Panc1 (cell line): ENCODE measurements around the gene TLE3.

Experiments used
- TF ChIP-seq, protein P1 (sequence below): fragments of 450-650 bp; IDR thresholded peaks from 2 replicates; pipeline ENCODE4 v1.5.1; 2017; ENCODE audit warnings: mild to moderate bottlenecking
- TF ChIP-seq, protein P2 (sequence below), 2 experiments: IDR thresholded peaks; 2 replicates each; pipeline ENCODE4 v1.6.1; 2011 to 2012; ENCODE audit warnings: low read depth in 2 of 2, control low read depth in 1 of 2, low read length in 1 of 2, mild to moderate bottlenecking in 1 of 2, moderate library complexity in 1 of 2; ENCODE audit not compliant: insufficient read depth in 1 of 2

- TF ChIP-seq, protein P1, sequence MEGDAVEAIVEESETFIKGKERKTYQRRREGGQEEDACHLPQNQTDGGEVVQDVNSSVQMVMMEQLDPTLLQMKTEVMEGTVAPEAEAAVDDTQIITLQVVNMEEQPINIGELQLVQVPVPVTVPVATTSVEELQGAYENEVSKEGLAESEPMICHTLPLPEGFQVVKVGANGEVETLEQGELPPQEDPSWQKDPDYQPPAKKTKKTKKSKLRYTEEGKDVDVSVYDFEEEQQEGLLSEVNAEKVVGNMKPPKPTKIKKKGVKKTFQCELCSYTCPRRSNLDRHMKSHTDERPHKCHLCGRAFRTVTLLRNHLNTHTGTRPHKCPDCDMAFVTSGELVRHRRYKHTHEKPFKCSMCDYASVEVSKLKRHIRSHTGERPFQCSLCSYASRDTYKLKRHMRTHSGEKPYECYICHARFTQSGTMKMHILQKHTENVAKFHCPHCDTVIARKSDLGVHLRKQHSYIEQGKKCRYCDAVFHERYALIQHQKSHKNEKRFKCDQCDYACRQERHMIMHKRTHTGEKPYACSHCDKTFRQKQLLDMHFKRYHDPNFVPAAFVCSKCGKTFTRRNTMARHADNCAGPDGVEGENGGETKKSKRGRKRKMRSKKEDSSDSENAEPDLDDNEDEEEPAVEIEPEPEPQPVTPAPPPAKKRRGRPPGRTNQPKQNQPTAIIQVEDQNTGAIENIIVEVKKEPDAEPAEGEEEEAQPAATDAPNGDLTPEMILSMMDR: no peak
- TF ChIP-seq, protein P2, sequence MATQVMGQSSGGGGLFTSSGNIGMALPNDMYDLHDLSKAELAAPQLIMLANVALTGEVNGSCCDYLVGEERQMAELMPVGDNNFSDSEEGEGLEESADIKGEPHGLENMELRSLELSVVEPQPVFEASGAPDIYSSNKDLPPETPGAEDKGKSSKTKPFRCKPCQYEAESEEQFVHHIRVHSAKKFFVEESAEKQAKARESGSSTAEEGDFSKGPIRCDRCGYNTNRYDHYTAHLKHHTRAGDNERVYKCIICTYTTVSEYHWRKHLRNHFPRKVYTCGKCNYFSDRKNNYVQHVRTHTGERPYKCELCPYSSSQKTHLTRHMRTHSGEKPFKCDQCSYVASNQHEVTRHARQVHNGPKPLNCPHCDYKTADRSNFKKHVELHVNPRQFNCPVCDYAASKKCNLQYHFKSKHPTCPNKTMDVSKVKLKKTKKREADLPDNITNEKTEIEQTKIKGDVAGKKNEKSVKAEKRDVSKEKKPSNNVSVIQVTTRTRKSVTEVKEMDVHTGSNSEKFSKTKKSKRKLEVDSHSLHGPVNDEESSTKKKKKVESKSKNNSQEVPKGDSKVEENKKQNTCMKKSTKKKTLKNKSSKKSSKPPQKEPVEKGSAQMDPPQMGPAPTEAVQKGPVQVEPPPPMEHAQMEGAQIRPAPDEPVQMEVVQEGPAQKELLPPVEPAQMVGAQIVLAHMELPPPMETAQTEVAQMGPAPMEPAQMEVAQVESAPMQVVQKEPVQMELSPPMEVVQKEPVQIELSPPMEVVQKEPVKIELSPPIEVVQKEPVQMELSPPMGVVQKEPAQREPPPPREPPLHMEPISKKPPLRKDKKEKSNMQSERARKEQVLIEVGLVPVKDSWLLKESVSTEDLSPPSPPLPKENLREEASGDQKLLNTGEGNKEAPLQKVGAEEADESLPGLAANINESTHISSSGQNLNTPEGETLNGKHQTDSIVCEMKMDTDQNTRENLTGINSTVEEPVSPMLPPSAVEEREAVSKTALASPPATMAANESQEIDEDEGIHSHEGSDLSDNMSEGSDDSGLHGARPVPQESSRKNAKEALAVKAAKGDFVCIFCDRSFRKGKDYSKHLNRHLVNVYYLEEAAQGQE (IDR thresholded peaks at IDR 0.05; ENCODE audit: insufficient read depth in 1 of 2, low read depth in 2 of 2, low read length in 1 of 2): no peak
Measured at GRCh38 chr15:70042553-70043214, 55.0 kb downstream of the TLE3 start.
